CD4-positive, alpha-beta T cell (primary cell): ENCODE measurements around the gene FEM1A. TPM values are rescaled to one million over a fixed set of nuclear protein-coding genes. Genes with fewer than 3 reads are reported as not detected.

Experiments used
- ATAC-seq: fragments of 200-7000 bp; cut with Tn5 transposase; one replicate; pipeline ENCODE4 v1.10.0; 2022; ENCODE audit warnings: mild to moderate bottlenecking; ENCODE audit not compliant: poor library complexity
- CTCF ChIA-PET: fragments of 350-600 bp; sonication (Branson Sonifier 250); formaldehyde crosslinking; loops from one replicate; lab custom pipeline; 2021; ENCODE audit warnings: antibody characterized with exemption, inconsistent platforms; lab: Charles Lee
- POLR2A ChIA-PET: fragments of 350-600 bp; sonication (Branson Sonifier 250); formaldehyde crosslinking; loops from one replicate; lab custom pipeline; 2021; ENCODE audit warnings: antibody characterized with exemption, inconsistent platforms; lab: Charles Lee
- DNase-seq, 14 experiments: peaks; one replicate each; pipeline ENCODE4 v3.0.0-alpha.2; 2013 to 2020; ENCODE audit warnings: mixed read lengths in 2 of 14
- H3K27ac ChIP-seq, 2 donors: one replicate each; pipeline versions ENCODE4 v1.5.1 to v1.7.0; 2013; ENCODE audit warnings: low read length in 2 of 2, low read depth in 1 of 2, mild to moderate bottlenecking in 1 of 2
- H3K27me3 ChIP-seq, 2 experiments: 1 replicate in 1 of 2; 2 replicates in 1 of 2; pipeline versions ENCODE4 v1.6.1 to v1.7.0; 2013; ENCODE audit warnings: low read length in 2 of 2, control low read depth in 1 of 2, mild to moderate bottlenecking in 1 of 2, moderate library complexity in 1 of 2; ENCODE audit not compliant: insufficient read depth in 2 of 2, control insufficient read depth in 1 of 2
- H3K36me3 ChIP-seq: one replicate; pipeline ENCODE4 v1.6.1; 2013; ENCODE audit warnings: low read length, control low read depth; ENCODE audit not compliant: insufficient read depth
- H3K4me1 ChIP-seq: one replicate; pipeline ENCODE4 v1.6.1; 2013; ENCODE audit warnings: low read length, control low read depth; ENCODE audit not compliant: insufficient read depth
- H3K4me3 ChIP-seq: one replicate; pipeline ENCODE4 v1.5.1; 2013; ENCODE audit warnings: mild to moderate bottlenecking, low read length, moderate library complexity
- H3K9me3 ChIP-seq, 2 experiments: 1 replicate in 1 of 2; 2 replicates in 1 of 2; pipeline versions ENCODE4 v1.6.1 to v1.7.0; 2013; ENCODE audit warnings: low read length in 2 of 2, mild to moderate bottlenecking in 2 of 2, control low read depth in 1 of 2, moderate library complexity in 1 of 2; ENCODE audit not compliant: control insufficient read depth in 1 of 2, insufficient read depth in 1 of 2
- H3K27ac Mint-ChIP-seq: one replicate; pipeline ENCODE4 v1.8.0; 2020; ENCODE audit warnings: mixed read lengths
- H3K27me3 Mint-ChIP-seq: one replicate; pipeline ENCODE4 v1.8.0; 2021; ENCODE audit warnings: mixed read lengths
- H3K36me3 Mint-ChIP-seq: one replicate; pipeline ENCODE4 v1.8.0; 2021; ENCODE audit warnings: low read depth, mixed read lengths
- H3K4me1 Mint-ChIP-seq: one replicate; pipeline ENCODE4 v1.8.0; 2021; ENCODE audit warnings: low read depth, mixed read lengths
- H3K4me3 Mint-ChIP-seq: one replicate; pipeline ENCODE4 v1.8.0; 2020; ENCODE audit warnings: mild to moderate bottlenecking, mixed read lengths
- H3K9me3 Mint-ChIP-seq: one replicate; pipeline ENCODE4 v1.8.0; 2020; ENCODE audit warnings: mixed read lengths
- intact Hi-C, 2 experiments: fragments of 100-400 bp; cut with DNase I in 1 of 2; cut with micrococcal nuclease in 1 of 2; formaldehyde crosslinking; loops; one replicate each; pipeline versions ENCODE4 v1.15.1 to v1.9.0; 2023 to 2025; cut with DNase I, micrococcal nuclease
- total RNA-seq, 174 experiments: library from RNA in 2 of 174; stranded (reverse) in 2 of 174; gene quantifications; one replicate each; pipeline ENCODE4 v1.2.3 and lab custom pipeline; 2021 to 2026
- TF ChIP-seq, protein P1 (sequence below): fragments of 200-600 bp; IDR thresholded peaks from one replicate; pipeline ENCODE4 v1.8.0; 2022; ENCODE audit warnings: antibody characterized with exemption, mild to moderate bottlenecking

FEM1A gene
- total RNA-seq, 2 experiments from 2014 or later = 11.8 to 12.1 TPM

DNA sequence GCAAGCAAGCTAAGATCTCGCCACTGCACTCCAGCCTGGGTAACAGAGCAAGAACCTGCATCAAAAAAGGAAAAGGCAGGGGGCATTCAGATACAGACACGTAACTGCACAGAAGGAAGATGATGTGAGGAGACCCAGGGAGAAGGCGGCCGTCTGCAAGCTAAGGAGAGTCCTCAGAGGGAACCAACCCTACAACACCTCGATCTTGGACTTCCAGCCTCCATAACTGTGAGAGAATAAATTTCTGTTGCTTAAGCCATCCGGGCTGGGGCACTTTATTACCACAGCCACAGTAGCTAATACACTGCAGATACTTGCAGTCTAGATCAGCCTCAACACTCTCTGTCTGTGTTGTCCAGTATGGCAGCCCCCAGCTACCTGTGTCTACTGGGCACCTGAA, 32.0 kb downstream of the FEM1A start:
- Histone ChIP-seq H3K4me1 (no peaks in the 10 kb centered on the region), H3K9me3 (no peaks in the 10 kb centered on the region), H3K27me3 (no peaks in the 10 kb centered on the region), H3K4me3 (no peak overlapping the region), H3K36me3 (peaks cover 10% of the 10 kb centered on the region), H3K27ac (no peak overlapping the region)
- ATAC-seq (no peak), DNase-seq (no peak)
- CTCF ChIA-PET = interaction anchor here (1.0 to 3.3 kb wide), 2 partner anchors 14 to 28 kb away, joined by 3 to 12 read pairs; no protein-coding TSS in a partner anchor
- Mint-ChIP-seq H3K27ac (no peak overlapping the region), H3K4me3 (no peak overlapping the region), H3K27me3 (no peaks in the 10 kb centered on the region), H3K9me3 (no peaks in the 10 kb centered on the region), H3K4me1 (peaks cover 5% of the 10 kb centered on the region), H3K36me3 (peaks cover 21% of the 10 kb centered on the region)
- POLR2A ChIA-PET = no interaction called here
- TF ChIP-seq, protein P1, sequence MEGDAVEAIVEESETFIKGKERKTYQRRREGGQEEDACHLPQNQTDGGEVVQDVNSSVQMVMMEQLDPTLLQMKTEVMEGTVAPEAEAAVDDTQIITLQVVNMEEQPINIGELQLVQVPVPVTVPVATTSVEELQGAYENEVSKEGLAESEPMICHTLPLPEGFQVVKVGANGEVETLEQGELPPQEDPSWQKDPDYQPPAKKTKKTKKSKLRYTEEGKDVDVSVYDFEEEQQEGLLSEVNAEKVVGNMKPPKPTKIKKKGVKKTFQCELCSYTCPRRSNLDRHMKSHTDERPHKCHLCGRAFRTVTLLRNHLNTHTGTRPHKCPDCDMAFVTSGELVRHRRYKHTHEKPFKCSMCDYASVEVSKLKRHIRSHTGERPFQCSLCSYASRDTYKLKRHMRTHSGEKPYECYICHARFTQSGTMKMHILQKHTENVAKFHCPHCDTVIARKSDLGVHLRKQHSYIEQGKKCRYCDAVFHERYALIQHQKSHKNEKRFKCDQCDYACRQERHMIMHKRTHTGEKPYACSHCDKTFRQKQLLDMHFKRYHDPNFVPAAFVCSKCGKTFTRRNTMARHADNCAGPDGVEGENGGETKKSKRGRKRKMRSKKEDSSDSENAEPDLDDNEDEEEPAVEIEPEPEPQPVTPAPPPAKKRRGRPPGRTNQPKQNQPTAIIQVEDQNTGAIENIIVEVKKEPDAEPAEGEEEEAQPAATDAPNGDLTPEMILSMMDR = no peak
- intact Hi-C loops = no loop called here

- intact Hi-C loops = no loop called here
- peaks cover 32% of the 10 kb centered on the region for H3K4me1 Mint-ChIP-seq
Measured at GRCh38 chr19:4829001-4829712, 37.6 kb downstream of the FEM1A start.

GRCh38 chr19:4830332-4830731, 38.8 kb downstream of the FEM1A start:
- Histone ChIP-seq H3K36me3 (peaks cover 3% of the 10 kb centered on the region), H3K9me3 (no peaks in the 10 kb centered on the region), H3K4me3 (peak overlapping the region; percentile 74), H3K27me3 (no peaks in the 10 kb centered on the region), H3K27ac (peak overlapping the region; percentile 87 to 88), H3K4me1 (peaks cover 28% of the 10 kb centered on the region)
- Mint-ChIP-seq H3K4me1 (peaks cover 32% of the 10 kb centered on the region), H3K27ac (peak overlapping the region; percentile 90), H3K27me3 (no peaks in the 10 kb centered on the region), H3K9me3 (no peaks in the 10 kb centered on the region), H3K4me3 (peak overlapping the region; percentile 93), H3K36me3 (peaks cover 19% of the 10 kb centered on the region)
- ChIA-PET CTCF (interaction anchor here (1.2 to 2.3 kb wide), 2 partner anchors 21 kb away, joined by 4 to 11 read pairs; no protein-coding TSS in a partner anchor), POLR2A (interaction anchor here (1.5 kb wide), 1 partner anchor 138 kb away, joined by 6 read pairs; the partner anchor contains the start of gene KDM4B)
- TF ChIP-seq, protein P1 = no peak
- ATAC-seq (no peak), DNase-seq (no peak)
- intact Hi-C loops = no loop called here

More at GRCh38 chr19:4829001-4829712, 37.6 kb downstream of the FEM1A start:
- H3K27me3 Mint-ChIP-seq = no peaks in the 10 kb centered on the region
- Histone ChIP-seq H3K9me3 (no peaks in the 10 kb centered on the region), H3K27ac (peak overlapping the region in 1 of 2 donors; percentile 50), H3K4me1 (peaks cover 28% of the 10 kb centered on the region), H3K4me3 (no peak overlapping the region), H3K27me3 (no peaks in the 10 kb centered on the region), H3K36me3 (peaks cover 3% of the 10 kb centered on the region)
- peak overlapping the region; percentile 85 for H3K4me3 Mint-ChIP-seq
- H3K27ac Mint-ChIP-seq = peak overlapping the region; percentile 90
- CTCF ChIA-PET = interaction anchor here (1.2 to 2.3 kb wide), 2 partner anchors 20 to 22 kb away, joined by 4 to 11 read pairs; no protein-coding TSS in a partner anchor
- TF ChIP-seq, protein P1 = no peak
- POLR2A ChIA-PET = no interaction called here
- ATAC-seq = no peak
- H3K9me3 Mint-ChIP-seq = no peaks in the 10 kb centered on the region
- H3K36me3 Mint-ChIP-seq = peaks cover 19% of the 10 kb centered on the region
- DNase-seq = peak in 2 of 14 experiments; percentile 55 to 56
